LNCaP clone FGC (cell line): ENCODE results near the gene UBE2Z.

ENCODE experiments used
- DNase-seq: peaks from one replicate; pipeline ENCODE4 v3.0.0-alpha.2; 2011; ENCODE audit warnings: low read depth
- H3K4me3 ChIP-seq: 2 replicates; pipeline ENCODE4 v1.5.1; 2011; ENCODE audit warnings: mild to moderate bottlenecking, low read depth, low read length, control low read depth
- TF ChIP-seq, protein P1 (sequence below): IDR thresholded peaks from 2 replicates; pipeline ENCODE4 v1.5.1; 2012; ENCODE audit warnings: mild to moderate bottlenecking; ENCODE audit not compliant: control insufficient read depth, insufficient read depth; ENCODE audit errors: extremely low read depth

Gene UBE2Z

DNA sequence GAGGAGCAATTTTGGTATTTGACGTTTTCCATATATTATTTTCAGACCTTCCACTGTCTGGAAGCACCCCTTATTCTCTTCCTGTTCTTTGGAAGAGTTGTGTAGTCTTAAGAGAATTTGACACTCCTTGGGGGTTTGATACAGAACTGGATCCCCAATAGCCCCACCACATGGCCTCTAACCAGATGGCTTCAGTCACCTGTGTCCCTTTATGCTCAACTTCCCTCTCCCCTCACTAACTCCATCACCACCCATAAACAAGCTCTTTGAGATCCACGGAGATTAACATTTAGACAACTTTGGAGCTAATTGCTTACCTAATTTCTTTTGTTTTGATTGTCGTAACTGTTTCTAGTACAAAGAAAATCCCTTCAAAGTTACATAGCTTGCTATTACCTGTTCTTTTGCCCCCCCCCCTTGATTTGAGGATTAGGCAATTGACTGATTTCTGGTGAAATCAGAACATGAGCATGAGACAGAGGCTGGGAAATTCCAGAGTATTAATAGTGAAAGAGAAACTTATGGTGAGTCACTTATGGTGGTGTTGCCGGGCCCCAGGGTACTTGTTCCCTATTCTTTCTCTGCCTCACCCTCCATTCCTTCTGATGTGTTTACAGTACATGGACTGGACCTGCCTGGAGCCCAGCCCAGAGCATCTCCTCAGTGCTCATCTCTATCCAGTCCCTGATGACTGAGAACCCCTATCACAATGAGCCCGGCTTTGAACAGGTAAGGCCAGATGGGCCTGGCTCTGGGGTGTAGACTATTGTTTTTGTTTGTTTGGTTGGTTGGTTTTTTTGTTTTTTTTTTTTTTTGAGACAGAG is 7.5 kb downstream of the UBE2Z start:
- no peak overlapping the region for H3K4me3 ChIP-seq
- TF ChIP-seq, protein P1, sequence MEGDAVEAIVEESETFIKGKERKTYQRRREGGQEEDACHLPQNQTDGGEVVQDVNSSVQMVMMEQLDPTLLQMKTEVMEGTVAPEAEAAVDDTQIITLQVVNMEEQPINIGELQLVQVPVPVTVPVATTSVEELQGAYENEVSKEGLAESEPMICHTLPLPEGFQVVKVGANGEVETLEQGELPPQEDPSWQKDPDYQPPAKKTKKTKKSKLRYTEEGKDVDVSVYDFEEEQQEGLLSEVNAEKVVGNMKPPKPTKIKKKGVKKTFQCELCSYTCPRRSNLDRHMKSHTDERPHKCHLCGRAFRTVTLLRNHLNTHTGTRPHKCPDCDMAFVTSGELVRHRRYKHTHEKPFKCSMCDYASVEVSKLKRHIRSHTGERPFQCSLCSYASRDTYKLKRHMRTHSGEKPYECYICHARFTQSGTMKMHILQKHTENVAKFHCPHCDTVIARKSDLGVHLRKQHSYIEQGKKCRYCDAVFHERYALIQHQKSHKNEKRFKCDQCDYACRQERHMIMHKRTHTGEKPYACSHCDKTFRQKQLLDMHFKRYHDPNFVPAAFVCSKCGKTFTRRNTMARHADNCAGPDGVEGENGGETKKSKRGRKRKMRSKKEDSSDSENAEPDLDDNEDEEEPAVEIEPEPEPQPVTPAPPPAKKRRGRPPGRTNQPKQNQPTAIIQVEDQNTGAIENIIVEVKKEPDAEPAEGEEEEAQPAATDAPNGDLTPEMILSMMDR: no peak
- DNase-seq: no peak

DNA sequence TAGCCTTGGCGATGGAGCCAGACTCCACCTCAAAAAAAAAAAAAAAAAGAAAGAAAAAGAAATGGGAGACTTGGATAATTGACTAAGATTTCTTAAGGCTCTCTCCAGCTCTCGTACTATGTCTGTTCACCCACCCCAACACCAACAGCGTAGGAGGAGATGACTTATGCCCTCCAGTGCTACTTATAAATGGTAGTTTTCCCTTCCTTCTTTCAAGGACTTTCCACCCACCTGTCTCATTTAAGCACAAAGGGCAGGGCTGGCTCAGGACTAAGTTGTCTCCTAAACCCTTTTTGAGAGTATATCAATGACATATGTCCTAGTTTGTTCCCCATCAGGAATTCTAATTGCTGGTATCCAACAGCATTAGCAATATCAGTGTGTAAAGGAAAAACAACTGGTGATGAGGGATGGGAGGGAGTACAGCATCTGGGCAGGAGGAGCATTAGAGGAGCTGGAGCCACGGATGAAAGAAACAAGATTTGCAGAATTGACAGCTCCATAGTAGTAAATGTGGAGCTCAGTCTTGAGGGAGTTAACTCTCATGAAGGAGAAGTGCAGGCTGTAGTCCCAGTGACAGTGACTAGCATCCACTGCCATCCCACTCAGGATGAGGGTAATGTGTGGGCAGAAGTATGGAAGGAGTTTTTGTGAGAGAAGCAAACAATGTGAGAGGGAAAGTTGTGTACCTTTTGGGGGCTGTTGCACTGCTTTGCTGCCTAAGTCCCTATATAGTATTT is 17.2 kb downstream of the UBE2Z start:
- H3K4me3 ChIP-seq: no peak overlapping the region
- TF ChIP-seq, protein P1: no peak
- DNase-seq: no peak

GRCh38 chr17:48925991-48926342 is 17.8 kb downstream of the UBE2Z start:
- DNase-seq: no peak
- H3K4me3 ChIP-seq: no peak overlapping the region
- TF ChIP-seq, protein P1: no peak

DNA sequence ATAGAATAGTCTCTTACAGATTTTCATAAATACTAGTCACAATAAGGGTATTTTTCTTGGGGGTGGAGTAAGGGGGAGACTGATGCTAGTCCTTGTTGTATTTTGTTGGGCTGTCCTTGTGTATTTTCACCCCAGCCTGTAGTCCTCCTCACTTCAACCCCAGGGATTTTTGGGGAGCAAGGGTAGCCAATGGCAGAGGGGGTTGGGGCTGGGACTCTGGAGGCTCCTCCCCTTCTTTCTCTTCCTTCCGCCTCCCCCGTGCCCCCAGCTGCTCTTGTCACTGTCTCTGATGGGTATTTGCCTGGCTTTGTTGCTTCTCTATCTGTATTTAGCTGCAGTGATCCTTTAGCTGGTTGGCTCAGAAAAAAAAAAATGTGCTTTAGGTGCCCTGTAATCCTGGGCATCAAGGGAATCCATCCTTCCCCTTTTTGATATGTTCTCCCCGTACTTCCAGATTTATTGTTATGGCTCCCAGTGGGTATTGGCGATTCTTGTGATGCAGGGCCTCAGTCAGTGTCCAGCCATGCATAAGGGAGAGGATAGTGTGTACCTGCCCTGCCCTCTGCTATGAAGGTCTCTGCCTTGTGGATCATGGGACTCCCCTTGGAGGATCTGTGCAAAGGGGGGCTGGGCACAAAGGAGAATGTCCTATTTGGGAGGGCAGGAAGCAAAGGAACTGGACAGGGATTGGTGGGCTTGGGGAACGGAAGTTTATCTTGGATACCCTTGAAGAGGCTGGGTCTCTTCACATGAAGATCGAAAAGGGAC is 20.0 kb downstream of the UBE2Z start:
- DNase-seq: no peak
- H3K4me3 ChIP-seq: no peak overlapping the region
- TF ChIP-seq, protein P1: no peak

DNA sequence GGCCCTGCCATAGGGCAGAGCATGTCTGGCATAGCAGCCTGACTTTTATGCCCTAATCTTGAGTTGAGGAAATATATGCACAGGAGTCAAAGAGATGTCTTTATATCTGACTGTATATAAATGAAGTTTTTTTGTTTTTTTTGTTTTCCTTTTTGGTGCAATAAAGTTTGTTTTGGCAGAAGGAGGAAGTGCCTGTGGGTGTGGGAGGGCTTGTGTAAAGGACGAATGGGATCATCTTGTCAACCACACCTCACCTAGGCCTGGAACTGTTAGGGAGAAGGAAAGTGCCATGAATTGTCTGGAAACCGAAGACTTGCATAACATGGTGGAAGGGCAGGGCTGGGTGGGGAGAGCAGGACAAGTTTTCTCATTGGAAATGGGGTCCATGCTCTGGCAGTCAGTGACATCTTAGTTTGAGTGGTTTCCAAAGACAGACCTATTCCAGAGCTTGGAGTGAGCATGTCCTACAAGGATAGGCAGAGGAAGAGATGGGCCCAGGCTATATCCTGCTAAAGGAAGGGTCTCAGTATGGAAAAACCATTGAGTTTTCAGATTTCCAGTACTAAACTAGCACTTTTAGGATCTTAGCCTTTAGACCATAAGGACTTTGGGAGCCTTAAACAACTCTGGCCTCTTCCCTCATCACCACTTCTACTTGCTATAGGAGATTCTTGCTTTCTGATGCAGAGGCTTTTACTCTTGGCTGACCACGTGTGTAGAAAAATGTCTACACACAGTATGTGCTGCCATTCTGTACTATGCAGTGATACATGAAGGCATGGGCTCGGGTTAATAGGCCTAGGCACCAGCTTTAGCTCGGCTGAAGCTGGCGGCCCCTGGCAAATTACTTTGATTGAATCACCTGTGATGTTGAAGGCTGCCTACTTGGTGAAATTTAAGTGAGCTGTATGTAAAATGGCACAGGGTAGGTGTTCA is 20.9 kb downstream of the UBE2Z start:
- TF ChIP-seq, protein P1: no peak
- no peak for DNase-seq
- no peak overlapping the region for H3K4me3 ChIP-seq

- TF ChIP-seq, protein P1: no peak
- H3K4me3 ChIP-seq: no peak overlapping the region
- DNase-seq: no peak
Observed at GRCh38 chr17:48929812-48930165, 21.6 kb downstream of the UBE2Z start.
